B cell (primary cell): ENCODE data around the gene DAZAP2. TPM values are rescaled to one million over a fixed set of nuclear protein-coding genes. Genes with fewer than 3 reads are reported as not detected.

Experiments
- ATAC-seq: fragments of 200-7000 bp; cut with Tn5 transposase; one replicate; pipeline ENCODE4 v1.10.0; 2021; ENCODE audit warnings: low read depth, mild to moderate bottlenecking, moderate number of reproducible peaks, moderate library complexity
- CTCF ChIA-PET: fragments of 350-600 bp; sonication (Branson Sonifier 250); formaldehyde crosslinking; loops from one replicate; lab custom pipeline; 2021; ENCODE audit warnings: antibody characterized with exemption, inconsistent platforms; lab: Charles Lee
- POLR2A ChIA-PET: fragments of 350-600 bp; sonication (Branson Sonifier 250); formaldehyde crosslinking; loops from one replicate; lab custom pipeline; 2021; ENCODE audit warnings: antibody characterized with exemption; lab: Charles Lee
- DNase-seq: peaks from one replicate; pipeline ENCODE4 v3.0.0; 2013
- H2AFZ ChIP-seq: 2 replicates; pipeline ENCODE4 v1.6.1; 2012; ENCODE audit warnings: mild to moderate bottlenecking, low read depth, low read length; ENCODE audit not compliant: insufficient read depth, poor library complexity, severe bottlenecking
- H3K27ac ChIP-seq, 2 donors: 1 replicate in 1 of 2; 2 replicates in 1 of 2; pipeline ENCODE4 v1.5.1; 2012 to 2013; ENCODE audit warnings: low read length in 2 of 2, mild to moderate bottlenecking in 2 of 2, moderate library complexity in 1 of 2
- H3K27me3 ChIP-seq, 4 experiments: fragments of 200-600 bp in 1 of 4; sonication (generic) in 1 of 4; replicated peaks in 1 of 4; 1 replicate in 2 of 4; 2 replicates in 2 of 4; pipeline versions ENCODE4 v1.6.1 to v1.7.0; 2013 to 2016; ENCODE audit warnings: low read length in 3 of 4, mild to moderate bottlenecking in 2 of 4, mixed read lengths in 1 of 4, moderate library complexity in 1 of 4; ENCODE audit not compliant: insufficient read depth in 4 of 4, control insufficient read depth in 3 of 4; ENCODE audit errors: control extremely low read depth in 1 of 4
- H3K36me3 ChIP-seq, 2 experiments: replicated peaks in 1 of 2; 1 replicate in 1 of 2; 2 replicates in 1 of 2; pipeline versions ENCODE4 v1.6.1 to v1.7.1; 2013; ENCODE audit warnings: low read length in 1 of 2; ENCODE audit not compliant: insufficient read depth in 2 of 2, control insufficient read depth in 1 of 2; ENCODE audit errors: control extremely low read depth in 1 of 2, extremely low read depth in 1 of 2
- H3K4me1 ChIP-seq, 2 donors: fragments of 200-600 bp in 1 of 2; sonication (generic) in 1 of 2; 1 replicate in 1 of 2; 2 replicates in 1 of 2; pipeline versions ENCODE4 v1.5.1 to v1.6.1; 2013 to 2017; ENCODE audit warnings: low read length in 2 of 2; ENCODE audit not compliant: control insufficient read depth in 2 of 2, insufficient read depth in 2 of 2
- H3K4me2 ChIP-seq: replicated peaks from 2 replicates; pipeline ENCODE3; 2012; ENCODE audit warnings: mild to moderate bottlenecking, low read depth, low read length; ENCODE audit not compliant: poor library complexity, severe bottlenecking
- H3K4me3 ChIP-seq, 5 experiments: fragments of 200-600 bp in 1 of 5; sonication (generic) in 1 of 5; 1 replicate in 3 of 5; 2 replicates in 2 of 5; pipeline versions ENCODE4 v1.5.1 to v1.7.0; 2011 to 2016; ENCODE audit warnings: low read length in 4 of 5, mild to moderate bottlenecking in 4 of 5, low read depth in 2 of 5, control low read depth in 1 of 5, moderate library complexity in 1 of 5; ENCODE audit not compliant: insufficient read depth in 1 of 5; ENCODE audit errors: control extremely low read depth in 1 of 5, extremely low read depth in 1 of 5
- H3K79me2 ChIP-seq: fragments of 200-600 bp; sonication (generic); one replicate; pipeline ENCODE4 v1.6.0; 2016; ENCODE audit warnings: low read length; ENCODE audit not compliant: control insufficient read depth, insufficient read depth
- H3K9ac ChIP-seq: fragments of 200-600 bp; sonication (generic); 2 replicates; pipeline ENCODE4 v1.6.1; 2017; ENCODE audit warnings: mild to moderate bottlenecking, low read length, moderate library complexity
- H3K9me3 ChIP-seq, 3 donors: one replicate each; pipeline versions ENCODE4 v1.6.1 to v1.7.1; 2013; ENCODE audit warnings: low read length in 2 of 3; ENCODE audit not compliant: control insufficient read depth in 2 of 3, insufficient read depth in 1 of 3; ENCODE audit errors: control extremely low read depth in 1 of 3
- H4K20me1 ChIP-seq: 2 replicates; pipeline ENCODE4 v1.6.0; 2012; ENCODE audit warnings: mild to moderate bottlenecking, low read length; ENCODE audit not compliant: insufficient read depth, control insufficient read depth, poor library complexity, severe bottlenecking
- H3K27ac Mint-ChIP-seq: one replicate; pipeline ENCODE4 v1.8.0; 2021; ENCODE audit warnings: mixed read lengths
- H3K27me3 Mint-ChIP-seq: one replicate; pipeline ENCODE4 v1.8.0; 2021; ENCODE audit warnings: mixed read lengths
- H3K4me1 Mint-ChIP-seq: one replicate; pipeline ENCODE4 v1.8.0; 2021; ENCODE audit warnings: mixed read lengths
- H3K4me3 Mint-ChIP-seq: one replicate; pipeline ENCODE4 v1.8.0; 2021; ENCODE audit warnings: mixed read lengths
- H3K9me3 Mint-ChIP-seq: one replicate; pipeline ENCODE4 v1.8.0; 2022; ENCODE audit warnings: mixed read lengths; ENCODE audit not compliant: insufficient read depth
- EZH2 ChIP-seq: IDR thresholded peaks from 2 replicates; pipeline ENCODE4 v1.6.1; 2012; ENCODE audit warnings: borderline replicate concordance, low read depth, mild to moderate bottlenecking, moderate library complexity, low read length; ENCODE audit not compliant: insufficient read depth, poor library complexity, severe bottlenecking
- WGBS: methylation state at CpG from one replicate; pipeline ENCODE4 v1.1.5; 2013; ENCODE audit warnings: missing lambda C conversion rate; ENCODE audit not compliant: insufficient coverage; 5-methylcytosine and 5-hydroxymethylcytosine counted together
- intact Hi-C: fragments of 100-400 bp; cut with micrococcal nuclease; formaldehyde crosslinking; loops from one replicate; pipeline ENCODE4 v1.10.0; 2022
- polyA plus RNA-seq: library from polyadenylated mRNA; depleted of rRNA; stranded (reverse); fragments of >200 nt; gene quantifications from 2 replicates; pipeline ENCODE4 v1.2.3, GENCODE V29; 2012
- total RNA-seq, 2 donors: library from RNA; stranded (reverse); fragments of 120-200 nt in 1 of 2; gene quantifications; 1 replicate in 1 of 2; 2 replicates in 1 of 2; pipeline versions ENCODE4 v1.2.3 to v1.2.4, GENCODE V29; 2013 to 2022
- TF ChIP-seq, protein P1 (sequence below): fragments of 200-600 bp; IDR thresholded peaks from one replicate; pipeline ENCODE4 v1.8.0; 2022; ENCODE audit warnings: antibody characterized with exemption, mild to moderate bottlenecking

Gene DAZAP2
- total and polyA plus RNA-seq, 2 donors (not counting 1 experiment from before 2014, with no cell fraction given), result 233 to 620 TPM

DNA sequence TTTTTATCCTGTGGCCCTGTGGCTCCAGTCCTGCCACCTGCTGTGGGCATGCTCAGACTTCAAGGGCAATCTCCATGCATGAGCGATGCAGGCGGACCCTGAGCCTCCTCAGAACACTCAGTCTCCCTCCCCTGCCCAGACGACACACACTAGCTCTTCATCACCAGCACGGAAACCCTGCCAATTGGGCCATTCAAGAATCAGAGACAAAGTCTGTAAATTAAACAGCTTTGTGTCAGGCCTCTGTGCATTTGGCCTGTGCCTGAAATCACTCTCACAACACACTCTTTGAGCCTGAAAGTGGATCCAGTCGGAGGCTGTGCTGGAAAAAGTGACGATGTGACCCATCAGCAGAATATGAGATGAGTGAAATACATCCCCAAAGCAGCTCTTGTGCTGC, 33.3 kb upstream of the DAZAP2 start:
- H3K9me3 ChIP-seq, result no peaks in the 10 kb centered on the region
- H3K4me2 ChIP-seq, result no peak overlapping the region
- H4K20me1 ChIP-seq, result no peaks in the 10 kb centered on the region
- H2AFZ ChIP-seq, result no peak overlapping the region
- H3K27me3 Mint-ChIP-seq, result no peaks in the 10 kb centered on the region
- ATAC-seq (no peak), DNase-seq (no peak)
- peaks cover 0 to 4% of the 10 kb centered on the region in 2 experiments for H3K36me3 ChIP-seq
- 96% methylated on average over 4 of the region's 6 CpGs for WGBS
- no peaks in the 10 kb centered on the region for H3K79me2 ChIP-seq
- ChIA-PET POLR2A (interaction anchor here (0.7 kb wide), 1 partner anchor 390 kb away, joined by 3 read pairs; no protein-coding TSS in a partner anchor), CTCF (interaction anchor here (1.8 kb wide), 1 partner anchor 136 kb away, joined by 6 read pairs; no protein-coding TSS in a partner anchor)
- no peak overlapping the region for H3K4me3 Mint-ChIP-seq
- H3K4me1 Mint-ChIP-seq, result peaks cover 1% of the 10 kb centered on the region
- no peaks in the 10 kb centered on the region for H3K9me3 Mint-ChIP-seq
- no peaks in the 10 kb centered on the region for H3K4me1 ChIP-seq
- H3K4me3 ChIP-seq, result no peak overlapping the region
- no peak overlapping the region for H3K27ac ChIP-seq
- intact Hi-C loops, result no loop called here
- TF ChIP-seq, protein P1, sequence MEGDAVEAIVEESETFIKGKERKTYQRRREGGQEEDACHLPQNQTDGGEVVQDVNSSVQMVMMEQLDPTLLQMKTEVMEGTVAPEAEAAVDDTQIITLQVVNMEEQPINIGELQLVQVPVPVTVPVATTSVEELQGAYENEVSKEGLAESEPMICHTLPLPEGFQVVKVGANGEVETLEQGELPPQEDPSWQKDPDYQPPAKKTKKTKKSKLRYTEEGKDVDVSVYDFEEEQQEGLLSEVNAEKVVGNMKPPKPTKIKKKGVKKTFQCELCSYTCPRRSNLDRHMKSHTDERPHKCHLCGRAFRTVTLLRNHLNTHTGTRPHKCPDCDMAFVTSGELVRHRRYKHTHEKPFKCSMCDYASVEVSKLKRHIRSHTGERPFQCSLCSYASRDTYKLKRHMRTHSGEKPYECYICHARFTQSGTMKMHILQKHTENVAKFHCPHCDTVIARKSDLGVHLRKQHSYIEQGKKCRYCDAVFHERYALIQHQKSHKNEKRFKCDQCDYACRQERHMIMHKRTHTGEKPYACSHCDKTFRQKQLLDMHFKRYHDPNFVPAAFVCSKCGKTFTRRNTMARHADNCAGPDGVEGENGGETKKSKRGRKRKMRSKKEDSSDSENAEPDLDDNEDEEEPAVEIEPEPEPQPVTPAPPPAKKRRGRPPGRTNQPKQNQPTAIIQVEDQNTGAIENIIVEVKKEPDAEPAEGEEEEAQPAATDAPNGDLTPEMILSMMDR, result no peak
- no peak for TF ChIP-seq EZH2
- H3K27me3 ChIP-seq, result no peaks in the 10 kb centered on the region
- no peak overlapping the region for H3K27ac Mint-ChIP-seq
- no peak overlapping the region for H3K9ac ChIP-seq

DNA sequence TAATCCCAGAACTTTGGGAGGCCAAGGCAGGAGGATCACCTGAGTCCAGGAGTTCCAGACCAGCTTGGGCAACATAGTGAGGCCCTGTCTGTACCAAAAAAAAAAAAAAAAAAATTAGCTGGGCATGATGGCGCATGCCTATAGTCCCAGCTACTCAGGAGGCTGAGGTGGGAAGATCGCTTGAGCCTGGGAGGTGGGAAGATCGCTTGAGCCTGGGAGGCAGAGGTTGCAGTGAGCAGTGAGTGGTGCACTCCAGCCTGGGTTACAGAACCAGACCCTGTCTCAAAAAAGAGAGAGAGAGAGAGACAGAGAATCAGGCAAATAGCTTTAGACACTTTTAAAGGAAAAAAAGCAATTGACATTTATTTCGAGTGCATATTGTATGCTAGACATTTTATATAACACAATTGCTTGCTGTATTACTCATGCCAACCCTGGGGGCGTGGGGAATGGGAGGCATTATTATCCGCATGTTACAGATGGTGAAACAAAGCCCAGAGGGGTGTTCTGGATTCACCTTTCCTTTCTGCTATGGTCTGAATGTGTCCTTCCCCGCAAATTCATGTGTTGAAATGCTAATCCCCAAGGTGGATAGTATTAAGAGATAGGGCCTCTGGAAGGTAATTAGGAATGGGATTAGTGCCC, 30.5 kb upstream of the DAZAP2 start:
- no peak overlapping the region for H3K9ac ChIP-seq
- 90% methylated on average over 4 of the region's 7 CpGs for WGBS
- no peak overlapping the region for H2AFZ ChIP-seq
- TF ChIP-seq, protein P1, result no peak
- TF ChIP-seq EZH2, result no peak
- POLR2A ChIA-PET, result no interaction called here
- H3K4me2 ChIP-seq, result no peak overlapping the region
- no peaks in the 10 kb centered on the region for H3K9me3 ChIP-seq
- H3K79me2 ChIP-seq, result no peaks in the 10 kb centered on the region
- H3K9me3 Mint-ChIP-seq, result no peaks in the 10 kb centered on the region
- H3K4me3 ChIP-seq, result no peak overlapping the region
- intact Hi-C loops, result no loop called here
- peaks cover 0 to 9% of the 10 kb centered on the region in 2 experiments for H3K36me3 ChIP-seq
- no peaks in the 10 kb centered on the region for H3K4me1 ChIP-seq
- peaks cover 1% of the 10 kb centered on the region for H3K4me1 Mint-ChIP-seq
- no peaks in the 10 kb centered on the region for H3K27me3 Mint-ChIP-seq
- H3K4me3 Mint-ChIP-seq, result no peak overlapping the region
- no peak overlapping the region for H3K27ac Mint-ChIP-seq
- H3K27ac ChIP-seq, result no peak overlapping the region
- DNase-seq, result no peak
- no peaks in the 10 kb centered on the region for H3K27me3 ChIP-seq
- H4K20me1 ChIP-seq, result no peaks in the 10 kb centered on the region
- no peak for ATAC-seq
- CTCF ChIA-PET, result no interaction called here
